Testis (tissue), 2 donors: ENCODE data around the gene ATP5PB.

Experiments
- POLR2A ChIP-seq: fragments of 450-650 bp; IDR thresholded peaks from one replicate; pipeline ENCODE4 v1.6.1; 2017; ENCODE audit warnings: antibody characterized with exemption, mild to moderate bottlenecking, moderate library complexity
- TF ChIP-seq, protein P1 (sequence below), 3 experiments: fragments of 450-650 bp in 2 of 3; fragments of 200-600 bp in 1 of 3; sonication (generic) in 1 of 3; IDR thresholded peaks; one replicate each; pipeline ENCODE4 v1.5.1; 2016 to 2019; ENCODE audit warnings: antibody characterized with exemption in 3 of 3, mild to moderate bottlenecking in 2 of 3, moderate library complexity in 1 of 3

DNA sequence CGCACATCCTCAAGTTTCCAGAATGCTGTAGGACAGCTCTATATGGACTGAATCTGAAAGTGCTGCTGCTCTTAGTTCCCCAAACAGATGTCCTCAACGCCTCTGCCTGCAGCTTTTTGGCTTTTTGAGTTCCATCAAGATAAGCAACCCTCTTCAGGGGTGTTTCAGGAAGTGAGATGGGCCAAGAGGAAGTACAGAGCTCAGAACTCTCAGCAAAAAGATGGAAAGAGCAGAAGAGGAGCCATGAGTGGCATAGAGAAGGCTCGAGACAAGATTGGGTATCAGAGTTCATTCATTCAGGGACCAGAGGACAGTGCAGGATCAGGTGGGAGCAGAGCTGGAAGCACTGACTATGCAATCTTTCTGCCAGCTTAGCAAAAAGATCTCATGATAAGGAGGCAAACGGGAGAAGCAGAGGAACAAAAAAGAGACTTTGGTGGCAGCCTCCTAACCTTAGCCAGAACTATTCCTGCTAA is 54.4 kb downstream of the ATP5PB start, which contains the start of the genes ADORA3 and TMIGD3:
- no peak for TF ChIP-seq POLR2A
- TF ChIP-seq, protein P1, sequence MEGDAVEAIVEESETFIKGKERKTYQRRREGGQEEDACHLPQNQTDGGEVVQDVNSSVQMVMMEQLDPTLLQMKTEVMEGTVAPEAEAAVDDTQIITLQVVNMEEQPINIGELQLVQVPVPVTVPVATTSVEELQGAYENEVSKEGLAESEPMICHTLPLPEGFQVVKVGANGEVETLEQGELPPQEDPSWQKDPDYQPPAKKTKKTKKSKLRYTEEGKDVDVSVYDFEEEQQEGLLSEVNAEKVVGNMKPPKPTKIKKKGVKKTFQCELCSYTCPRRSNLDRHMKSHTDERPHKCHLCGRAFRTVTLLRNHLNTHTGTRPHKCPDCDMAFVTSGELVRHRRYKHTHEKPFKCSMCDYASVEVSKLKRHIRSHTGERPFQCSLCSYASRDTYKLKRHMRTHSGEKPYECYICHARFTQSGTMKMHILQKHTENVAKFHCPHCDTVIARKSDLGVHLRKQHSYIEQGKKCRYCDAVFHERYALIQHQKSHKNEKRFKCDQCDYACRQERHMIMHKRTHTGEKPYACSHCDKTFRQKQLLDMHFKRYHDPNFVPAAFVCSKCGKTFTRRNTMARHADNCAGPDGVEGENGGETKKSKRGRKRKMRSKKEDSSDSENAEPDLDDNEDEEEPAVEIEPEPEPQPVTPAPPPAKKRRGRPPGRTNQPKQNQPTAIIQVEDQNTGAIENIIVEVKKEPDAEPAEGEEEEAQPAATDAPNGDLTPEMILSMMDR (IDR thresholded peaks at IDR 0.05) = no peak
